K562 (cell line): Measurements from ENCODE around the gene SAP25. TPM values are rescaled to one million over a fixed set of nuclear protein-coding genes. Genes with fewer than 3 reads are reported as not detected.

Experiments used
- FOXK2 ChIP-seq, 2 experiments: fragments of 450-650 bp; IDR thresholded peaks in 1 of 2; conservative IDR thresholded peaks in 1 of 2; 2 replicates each; pipeline ENCODE4 v1.6.1; 2016; ENCODE audit warnings: low read depth in 2 of 2, mild to moderate bottlenecking in 1 of 2
- GTF2F1 ChIP-seq: IDR thresholded peaks from 2 replicates; pipeline ENCODE4 v1.6.1; 2011; ENCODE audit warnings: low read depth, low read length, improper control_type of control experiment
- KLF16 ChIP-seq: IDR thresholded peaks from 2 replicates; pipeline ENCODE4 v1.6.1; 2016; ENCODE audit warnings: antibody characterized with exemption
- MAFG ChIP-seq: fragments of 450-650 bp; conservative IDR thresholded peaks from 2 replicates; pipeline ENCODE4 v1.6.1; 2016; ENCODE audit warnings: missing genetic modification characterization, missing compliant biosample characterization
- MTA3 ChIP-seq: fragments of 450-650 bp; formaldehyde crosslinking; IDR thresholded peaks from 2 replicates; pipeline ENCODE4 v1.6.1; 2017; ENCODE audit warnings: mild to moderate bottlenecking, borderline replicate concordance
- NFATC3 ChIP-seq: fragments of 450-650 bp; IDR thresholded peaks from 2 replicates; pipeline ENCODE4 v1.6.1; 2017; ENCODE audit warnings: mild to moderate bottlenecking
- SREBF1 ChIP-seq: fragments of 150-350 bp; IDR thresholded peaks from 2 replicates; pipeline ENCODE4 v1.6.1; 2014; ENCODE audit warnings: antibody characterized with exemption, low read depth, low read length, borderline replicate concordance
- ZBTB7A ChIP-seq: IDR thresholded peaks from 2 replicates; pipeline ENCODE4 v1.6.1; 2011; ENCODE audit warnings: low read depth, mild to moderate bottlenecking, low read length, moderate library complexity, borderline replicate concordance; ENCODE audit not compliant: control insufficient read depth
- ZC3H11A ChIP-seq: IDR thresholded peaks from 2 replicates; pipeline ENCODE4 v1.6.1; 2012; ENCODE audit warnings: low read depth, low read length, improper control_type of control experiment
- ZZZ3 ChIP-seq: fragments of 450-650 bp; IDR thresholded peaks from 2 replicates; pipeline ENCODE4 v1.6.1; 2016; ENCODE audit warnings: antibody characterized with exemption, mild to moderate bottlenecking, moderate library complexity
- polyA plus RNA-seq, 8 experiments: library from polyadenylated mRNA; depleted of rRNA in 4 of 8; stranded (reverse) in 5 of 8; unstranded in 3 of 8; fragments of >200 nt; fragmentation: Nextera tagmentation in 2 of 8; fragmentation: Illumina TruSeq in 1 of 8; extraction: Ambion mirVana in 2 of 8; extraction: Trizol in 1 of 8; gene quantifications; 2 replicates each; pipeline versions ENCODE4 v1.2.1 to v1.2.3, GENCODE V29; 2011 to 2014; ENCODE audit warnings: inconsistent platforms in 1 of 8, missing spikeins in 1 of 8
- total RNA-seq, 7 experiments: library from RNA; depleted of rRNA in 6 of 7; stranded (reverse); fragments of >200 nt in 6 of 7; fragmentation: Illumina TruSeq in 2 of 7; extraction: Trizol in 2 of 7; gene quantifications; 2 replicates each; pipeline versions ENCODE4 v1.2.1 to v1.2.3, GENCODE V29; 2011 to 2021; ENCODE audit warnings: low replicate concordance in 1 of 7
- TF ChIP-seq, protein P1 (sequence below): conservative IDR thresholded peaks from 2 replicates; pipeline ENCODE4 v1.6.1; 2011; ENCODE audit warnings: low read depth, mild to moderate bottlenecking, low read length; ENCODE audit not compliant: control insufficient read depth
- TF ChIP-seq, protein P2 (sequence below): fragments of 450-650 bp; IDR thresholded peaks from 2 replicates; pipeline ENCODE4 v1.6.1; 2016; ENCODE audit warnings: borderline replicate concordance
- TF ChIP-seq, protein P3 (sequence below): sonication (generic); formaldehyde crosslinking; IDR thresholded peaks from 2 replicates; pipeline ENCODE4 v1.8.0; 2022; ENCODE audit warnings: mild to moderate bottlenecking, missing genetic modification reagents, borderline replicate concordance
- TF ChIP-seq, protein P4 (sequence below): fragments of 250-450 bp; sonication (Bioruptor Pico); IDR thresholded peaks from 2 replicates; pipeline ENCODE4 v1.8.0; 2021; ENCODE audit warnings: mild to moderate bottlenecking, moderate library complexity
- TF ChIP-seq, protein P5 (sequence below): fragments of 250-450 bp; sonication (Bioruptor Pico); IDR thresholded peaks from 2 replicates; pipeline ENCODE4 v1.5.0; 2020; ENCODE audit warnings: mild to moderate bottlenecking, borderline replicate concordance

SAP25 gene
- total and polyA plus RNA-seq, 9 of the 15 experiments (the other 6 are each of a cell fraction or from before 2014, with no cell fraction given), result 0.13 to 5.3 (median 0.78) TPM; not detected in 1

DNA sequence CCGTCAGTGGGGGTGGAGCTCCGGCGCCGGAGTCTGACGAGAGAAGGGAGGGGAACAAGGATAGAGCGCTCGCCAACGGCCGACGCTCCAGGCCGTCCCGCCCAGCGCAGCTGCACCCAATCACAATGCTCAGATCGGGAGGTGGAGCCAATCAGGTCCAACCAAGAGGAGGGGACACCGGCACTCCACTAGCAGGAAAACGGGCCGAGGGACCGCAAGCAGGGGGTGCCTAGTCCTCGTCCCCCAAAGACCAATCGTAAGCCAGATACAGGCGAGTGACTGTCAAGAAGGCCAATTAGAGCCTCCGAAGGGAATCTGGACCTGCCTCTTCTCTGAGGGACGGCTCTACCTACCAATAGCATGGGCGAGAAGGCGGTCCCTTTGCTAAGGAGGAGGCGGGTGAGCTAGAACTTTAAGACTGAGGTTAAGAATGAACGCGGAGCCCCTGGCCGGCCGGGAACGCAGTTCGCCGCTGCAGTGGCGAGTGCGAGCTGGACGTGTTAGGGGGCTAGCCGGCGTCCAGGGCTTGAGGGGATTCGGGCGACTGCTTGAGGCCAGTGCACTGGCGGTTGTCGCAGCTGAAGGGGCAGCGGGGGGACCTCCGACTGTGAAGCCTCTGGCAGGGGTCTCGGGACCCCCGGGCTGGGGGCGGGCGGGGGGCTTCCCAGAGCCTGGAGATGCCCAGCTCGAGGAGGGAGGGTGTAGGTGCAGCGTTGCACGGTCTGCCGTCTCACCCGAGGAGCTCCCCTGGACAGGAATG lies 12.7 kb upstream of the SAP25 start, which contains the start of gene FBXO24 (continued):
- TF ChIP-seq, protein P1, sequence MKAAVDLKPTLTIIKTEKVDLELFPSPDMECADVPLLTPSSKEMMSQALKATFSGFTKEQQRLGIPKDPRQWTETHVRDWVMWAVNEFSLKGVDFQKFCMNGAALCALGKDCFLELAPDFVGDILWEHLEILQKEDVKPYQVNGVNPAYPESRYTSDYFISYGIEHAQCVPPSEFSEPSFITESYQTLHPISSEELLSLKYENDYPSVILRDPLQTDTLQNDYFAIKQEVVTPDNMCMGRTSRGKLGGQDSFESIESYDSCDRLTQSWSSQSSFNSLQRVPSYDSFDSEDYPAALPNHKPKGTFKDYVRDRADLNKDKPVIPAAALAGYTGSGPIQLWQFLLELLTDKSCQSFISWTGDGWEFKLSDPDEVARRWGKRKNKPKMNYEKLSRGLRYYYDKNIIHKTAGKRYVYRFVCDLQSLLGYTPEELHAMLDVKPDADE, result peak; percentile 58; the same call in 1 of the 2 replicates
- TF ChIP-seq, protein P2, sequence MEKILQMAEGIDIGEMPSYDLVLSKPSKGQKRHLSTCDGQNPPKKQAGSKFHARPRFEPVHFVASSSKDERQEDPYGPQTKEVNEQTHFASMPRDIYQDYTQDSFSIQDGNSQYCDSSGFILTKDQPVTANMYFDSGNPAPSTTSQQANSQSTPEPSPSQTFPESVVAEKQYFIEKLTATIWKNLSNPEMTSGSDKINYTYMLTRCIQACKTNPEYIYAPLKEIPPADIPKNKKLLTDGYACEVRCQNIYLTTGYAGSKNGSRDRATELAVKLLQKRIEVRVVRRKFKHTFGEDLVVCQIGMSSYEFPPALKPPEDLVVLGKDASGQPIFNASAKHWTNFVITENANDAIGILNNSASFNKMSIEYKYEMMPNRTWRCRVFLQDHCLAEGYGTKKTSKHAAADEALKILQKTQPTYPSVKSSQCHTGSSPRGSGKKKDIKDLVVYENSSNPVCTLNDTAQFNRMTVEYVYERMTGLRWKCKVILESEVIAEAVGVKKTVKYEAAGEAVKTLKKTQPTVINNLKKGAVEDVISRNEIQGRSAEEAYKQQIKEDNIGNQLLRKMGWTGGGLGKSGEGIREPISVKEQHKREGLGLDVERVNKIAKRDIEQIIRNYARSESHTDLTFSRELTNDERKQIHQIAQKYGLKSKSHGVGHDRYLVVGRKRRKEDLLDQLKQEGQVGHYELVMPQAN, result 0 out of 2 replicates have a peak, but pooled peaks have one; percentile 18
- TF ChIP-seq FOXK2 (conservative IDR thresholded peaks at IDR 0.05 in 1 of 2, IDR thresholded peaks at IDR 0.05 in 1 of 2; ENCODE audit: low read depth in 2 of 2) (peak; percentile 72 to 97; a peak in 3 of 4 replicates), SREBF1 (0 out of 2 replicates have a peak, but pooled peaks have one; percentile 11), ZZZ3 (no peak), GTF2F1 (no peak; the same call in none of the 2 replicates), MAFG (tag) (no peak), ZBTB7A (peak; percentile 98), MTA3 (peak; percentile 97; the same call in 1 of the 2 replicates), KLF16 (no peak), ZC3H11A (no peak), NFATC3 (no peak)
- TF ChIP-seq, protein P3, sequence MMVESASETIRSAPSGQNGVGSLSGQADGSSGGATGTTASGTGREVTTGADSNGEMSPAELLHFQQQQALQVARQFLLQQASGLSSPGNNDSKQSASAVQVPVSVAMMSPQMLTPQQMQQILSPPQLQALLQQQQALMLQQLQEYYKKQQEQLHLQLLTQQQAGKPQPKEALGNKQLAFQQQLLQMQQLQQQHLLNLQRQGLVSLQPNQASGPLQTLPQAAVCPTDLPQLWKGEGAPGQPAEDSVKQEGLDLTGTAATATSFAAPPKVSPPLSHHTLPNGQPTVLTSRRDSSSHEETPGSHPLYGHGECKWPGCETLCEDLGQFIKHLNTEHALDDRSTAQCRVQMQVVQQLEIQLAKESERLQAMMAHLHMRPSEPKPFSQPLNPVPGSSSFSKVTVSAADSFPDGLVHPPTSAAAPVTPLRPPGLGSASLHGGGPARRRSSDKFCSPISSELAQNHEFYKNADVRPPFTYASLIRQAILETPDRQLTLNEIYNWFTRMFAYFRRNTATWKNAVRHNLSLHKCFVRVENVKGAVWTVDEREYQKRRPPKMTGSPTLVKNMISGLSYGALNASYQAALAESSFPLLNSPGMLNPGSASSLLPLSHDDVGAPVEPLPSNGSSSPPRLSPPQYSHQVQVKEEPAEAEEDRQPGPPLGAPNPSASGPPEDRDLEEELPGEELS, result no peak
- TF ChIP-seq, protein P4, sequence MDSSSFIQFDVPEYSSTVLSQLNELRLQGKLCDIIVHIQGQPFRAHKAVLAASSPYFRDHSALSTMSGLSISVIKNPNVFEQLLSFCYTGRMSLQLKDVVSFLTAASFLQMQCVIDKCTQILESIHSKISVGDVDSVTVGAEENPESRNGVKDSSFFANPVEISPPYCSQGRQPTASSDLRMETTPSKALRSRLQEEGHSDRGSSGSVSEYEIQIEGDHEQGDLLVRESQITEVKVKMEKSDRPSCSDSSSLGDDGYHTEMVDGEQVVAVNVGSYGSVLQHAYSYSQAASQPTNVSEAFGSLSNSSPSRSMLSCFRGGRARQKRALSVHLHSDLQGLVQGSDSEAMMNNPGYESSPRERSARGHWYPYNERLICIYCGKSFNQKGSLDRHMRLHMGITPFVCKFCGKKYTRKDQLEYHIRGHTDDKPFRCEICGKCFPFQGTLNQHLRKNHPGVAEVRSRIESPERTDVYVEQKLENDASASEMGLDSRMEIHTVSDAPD, result no peak
- TF ChIP-seq, protein P5, sequence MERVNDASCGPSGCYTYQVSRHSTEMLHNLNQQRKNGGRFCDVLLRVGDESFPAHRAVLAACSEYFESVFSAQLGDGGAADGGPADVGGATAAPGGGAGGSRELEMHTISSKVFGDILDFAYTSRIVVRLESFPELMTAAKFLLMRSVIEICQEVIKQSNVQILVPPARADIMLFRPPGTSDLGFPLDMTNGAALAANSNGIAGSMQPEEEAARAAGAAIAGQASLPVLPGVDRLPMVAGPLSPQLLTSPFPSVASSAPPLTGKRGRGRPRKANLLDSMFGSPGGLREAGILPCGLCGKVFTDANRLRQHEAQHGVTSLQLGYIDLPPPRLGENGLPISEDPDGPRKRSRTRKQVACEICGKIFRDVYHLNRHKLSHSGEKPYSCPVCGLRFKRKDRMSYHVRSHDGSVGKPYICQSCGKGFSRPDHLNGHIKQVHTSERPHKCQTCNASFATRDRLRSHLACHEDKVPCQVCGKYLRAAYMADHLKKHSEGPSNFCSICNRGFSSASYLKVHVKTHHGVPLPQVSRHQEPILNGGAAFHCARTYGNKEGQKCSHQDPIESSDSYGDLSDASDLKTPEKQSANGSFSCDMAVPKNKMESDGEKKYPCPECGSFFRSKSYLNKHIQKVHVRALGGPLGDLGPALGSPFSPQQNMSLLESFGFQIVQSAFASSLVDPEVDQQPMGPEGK (CRISPR knock-in tag), result no peak
